K562 (cell line): ENCODE measurements around the gene MRM2. TPM values are rescaled to one million over a fixed set of nuclear protein-coding genes. Genes with fewer than 3 reads are reported as not detected.
A peak's percentile ranks its signal among the peaks of the same experiment; 100 is the strongest.

ENCODE experiments used
- ATF1 ChIP-seq, 2 experiments: fragments of 450-650 bp in 1 of 2; IDR thresholded peaks; 2 replicates each; pipeline ENCODE4 v1.6.1; 2016; ENCODE audit warnings: missing compliant biosample characterization in 1 of 2, missing genetic modification characterization in 1 of 2
- CHD1 ChIP-seq: fragments of 200-600 bp; sonication (generic); IDR thresholded peaks from one replicate; pipeline ENCODE4 v1.6.1; 2012; ENCODE audit warnings: mild to moderate bottlenecking, moderate library complexity, low read length, inconsistent platforms
- CXXC5 ChIP-seq: fragments of 250-450 bp; sonication (Bioruptor Pico); IDR thresholded peaks from 2 replicates; pipeline ENCODE4 v1.8.0; 2022; ENCODE audit warnings: inconsistent platforms, mild to moderate bottlenecking, moderate library complexity
- DMBX1 ChIP-seq: fragments of 250-450 bp; sonication (Bioruptor Pico); IDR thresholded peaks from 2 replicates; pipeline ENCODE4 v1.8.0; 2022; ENCODE audit warnings: inconsistent platforms, mild to moderate bottlenecking, moderate library complexity, borderline replicate concordance
- FOXA3 ChIP-seq, 2 experiments: fragments of 450-650 bp in 1 of 2; sonication (generic) in 1 of 2; formaldehyde crosslinking; IDR thresholded peaks in 1 of 2; conservative IDR thresholded peaks in 1 of 2; 2 replicates each; pipeline versions ENCODE4 v1.4.0 to v1.8.0; 2020 to 2022; ENCODE audit warnings: mild to moderate bottlenecking in 2 of 2, missing genetic modification reagents in 1 of 2
- FOXP4 ChIP-seq: sonication (generic); formaldehyde crosslinking; IDR thresholded peaks from 2 replicates; pipeline ENCODE4 v1.8.0; 2022; ENCODE audit warnings: mild to moderate bottlenecking, missing genetic modification reagents, borderline replicate concordance
- HEY1 ChIP-seq: fragments of 250-450 bp; sonication (Bioruptor Pico); IDR thresholded peaks from 2 replicates; pipeline ENCODE4 v1.5.0; 2020; ENCODE audit warnings: mild to moderate bottlenecking, moderate library complexity, borderline replicate concordance
- HNRNPH1 ChIP-seq: fragments of 200-400 bp; formaldehyde crosslinking; optimal IDR thresholded peaks from 2 replicates; pipeline ENCODE3; 2017; ENCODE audit warnings: low read depth, mild to moderate bottlenecking, low read length, moderate library complexity
- MAFF ChIP-seq: IDR thresholded peaks from 2 replicates; pipeline ENCODE4 v1.6.1; 2012; ENCODE audit warnings: low read length, improper control_type of control experiment
- MYBL2 ChIP-seq, 2 experiments: fragments of 450-650 bp in 1 of 2; sonication (generic) in 1 of 2; formaldehyde crosslinking in 1 of 2; IDR thresholded peaks; 2 replicates each; pipeline versions ENCODE4 v1.6.1 to v1.8.1; 2017 to 2022; ENCODE audit warnings: borderline replicate concordance in 1 of 2, inconsistent platforms in 1 of 2, low read depth in 1 of 2, mild to moderate bottlenecking in 1 of 2, missing genetic modification reagents in 1 of 2, moderate library complexity in 1 of 2
- MYC ChIP-seq, 2 experiments: fragments of 250-450 bp in 1 of 2; sonication (Bioruptor Pico) in 1 of 2; IDR thresholded peaks; 2 replicates each; pipeline versions ENCODE4 v1.5.1 to v1.6.1; 2012 to 2021; ENCODE audit warnings: low read depth in 2 of 2, borderline replicate concordance in 1 of 2, improper control_type of control experiment in 1 of 2, low read length in 1 of 2, mild to moderate bottlenecking in 1 of 2, moderate library complexity in 1 of 2
- PHB ChIP-seq: fragments of 250-450 bp; sonication (Bioruptor Pico); IDR thresholded peaks from 2 replicates; pipeline ENCODE4 v1.5.0; 2021
- RAD51 ChIP-seq: fragments of 450-650 bp; IDR thresholded peaks from 2 replicates; pipeline ENCODE4 v1.7.1; 2016; ENCODE audit warnings: low read depth, mild to moderate bottlenecking, borderline replicate concordance
- TCF3 ChIP-seq: sonication (generic); formaldehyde crosslinking; IDR thresholded peaks from 2 replicates; pipeline ENCODE4 v1.4.0; 2020; ENCODE audit warnings: mild to moderate bottlenecking, missing genetic modification reagents
- U2AF1 ChIP-seq: fragments of 200-400 bp; formaldehyde crosslinking; optimal IDR thresholded peaks from 2 replicates; pipeline ENCODE3; 2017; ENCODE audit warnings: mild to moderate bottlenecking, low read depth, low read length, moderate library complexity
- ZFP91 ChIP-seq: sonication (generic); formaldehyde crosslinking; IDR thresholded peaks from 2 replicates; pipeline ENCODE4 v1.8.0; 2022; ENCODE audit warnings: mild to moderate bottlenecking, missing genetic modification reagents
- ZNF174 ChIP-seq: fragments of 250-450 bp; sonication (Bioruptor Pico); IDR thresholded peaks from 2 replicates; pipeline ENCODE4 v1.4.0; 2020; ENCODE audit warnings: mild to moderate bottlenecking
- ZNF184 ChIP-seq: sonication (generic); formaldehyde crosslinking; IDR thresholded peaks from 2 replicates; pipeline ENCODE4 v1.5.0; 2020; ENCODE audit warnings: missing genetic modification reagents
- ZNF316 ChIP-seq: fragments of 450-650 bp; IDR thresholded peaks from 2 replicates; pipeline ENCODE4 v1.6.1; 2016
- polyA plus RNA-seq, 8 experiments: library from polyadenylated mRNA; depleted of rRNA in 4 of 8; stranded (reverse) in 5 of 8; unstranded in 3 of 8; fragments of >200 nt; fragmentation: Nextera tagmentation in 2 of 8; fragmentation: Illumina TruSeq in 1 of 8; extraction: Ambion mirVana in 2 of 8; extraction: Trizol in 1 of 8; gene quantifications; 2 replicates each; pipeline versions ENCODE4 v1.2.1 to v1.2.3, GENCODE V29; 2011 to 2014; ENCODE audit warnings: inconsistent platforms in 1 of 8, missing spikeins in 1 of 8
- total RNA-seq, 7 experiments: library from RNA; depleted of rRNA in 6 of 7; stranded (reverse); fragments of >200 nt in 6 of 7; fragmentation: Illumina TruSeq in 2 of 7; extraction: Trizol in 2 of 7; gene quantifications; 2 replicates each; pipeline versions ENCODE4 v1.2.1 to v1.2.3, GENCODE V29; 2011 to 2021; ENCODE audit warnings: low replicate concordance in 1 of 7
- TF ChIP-seq, protein P1 (sequence below), 2 experiments: fragments of 450-650 bp; conservative IDR thresholded peaks; 2 replicates each; pipeline ENCODE4 v1.6.1; 2017; ENCODE audit warnings: mild to moderate bottlenecking in 2 of 2, moderate library complexity in 2 of 2
- TF ChIP-seq, protein P2 (sequence below): sonication (generic); formaldehyde crosslinking; IDR thresholded peaks from 2 replicates; pipeline ENCODE4 v1.8.0; 2022; ENCODE audit warnings: missing genetic modification reagents, mild to moderate bottlenecking, moderate library complexity, borderline replicate concordance

MRM2 gene
- total and polyA plus RNA-seq, 9 of the 15 experiments (the other 6 are each of a cell fraction or from before 2014, with no cell fraction given) = 32.4 to 116 (median 50.5) TPM

- TF ChIP-seq, protein P1, sequence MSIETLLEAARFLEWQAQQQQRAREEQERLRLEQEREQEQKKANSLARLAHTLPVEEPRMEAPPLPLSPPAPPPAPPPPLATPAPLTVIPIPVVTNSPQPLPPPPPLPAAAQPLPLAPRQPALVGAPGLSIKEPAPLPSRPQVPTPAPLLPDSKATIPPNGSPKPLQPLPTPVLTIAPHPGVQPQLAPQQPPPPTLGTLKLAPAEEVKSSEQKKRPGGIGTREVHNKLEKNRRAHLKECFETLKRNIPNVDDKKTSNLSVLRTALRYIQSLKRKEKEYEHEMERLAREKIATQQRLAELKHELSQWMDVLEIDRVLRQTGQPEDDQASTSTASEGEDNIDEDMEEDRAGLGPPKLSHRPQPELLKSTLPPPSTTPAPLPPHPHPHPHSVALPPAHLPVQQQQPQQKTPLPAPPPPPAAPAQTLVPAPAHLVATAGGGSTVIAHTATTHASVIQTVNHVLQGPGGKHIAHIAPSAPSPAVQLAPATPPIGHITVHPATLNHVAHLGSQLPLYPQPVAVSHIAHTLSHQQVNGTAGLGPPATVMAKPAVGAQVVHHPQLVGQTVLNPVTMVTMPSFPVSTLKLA (conservative IDR thresholded peaks at IDR 0.05) = peak in 1 of 2 experiments; percentile 66; a peak in 2 of 4 replicates
- TF ChIP-seq PHB (no peak), CXXC5 (CRISPR knock-in tag) (no peak), TCF3 (0 out of 2 replicates have a peak, but pooled peaks have one; percentile 4), HNRNPH1 (no peak), MAFF (no peak), ZNF184 (CRISPR knock-in tag) (no peak), RAD51 (peak; percentile 61), MYC (IDR thresholded peaks at IDR 0.05; ENCODE audit: low read depth, low read length) (peak; percentile 86), MYC (CRISPR knock-in tag; IDR thresholded peaks at IDR 0.05; ENCODE audit: borderline replicate concordance, low read depth) (no peak), U2AF1 (no peak), FOXP4 (CRISPR knock-in tag) (no peak), MYBL2 (IDR thresholded peaks at IDR 0.05; ENCODE audit: low read depth) (no peak), MYBL2 (CRISPR knock-in tag; IDR thresholded peaks at IDR 0.05; ENCODE audit: borderline replicate concordance) (no peak), ZFP91 (no peak), ZNF316 (no peak), ATF1 (CRISPR knock-in tag; IDR thresholded peaks at IDR 0.05) (no peak), ATF1 (tag; IDR thresholded peaks at IDR 0.05) (no peak), HEY1 (CRISPR knock-in tag) (no peak), CHD1 (no peak), DMBX1 (CRISPR knock-in tag) (no peak), FOXA3 (CRISPR knock-in tag; conservative IDR thresholded peaks at IDR 0.05 in 1 of 2, IDR thresholded peaks at IDR 0.05 in 1 of 2) (no peak), ZNF174 (CRISPR knock-in tag) (no peak)
- TF ChIP-seq, protein P2, sequence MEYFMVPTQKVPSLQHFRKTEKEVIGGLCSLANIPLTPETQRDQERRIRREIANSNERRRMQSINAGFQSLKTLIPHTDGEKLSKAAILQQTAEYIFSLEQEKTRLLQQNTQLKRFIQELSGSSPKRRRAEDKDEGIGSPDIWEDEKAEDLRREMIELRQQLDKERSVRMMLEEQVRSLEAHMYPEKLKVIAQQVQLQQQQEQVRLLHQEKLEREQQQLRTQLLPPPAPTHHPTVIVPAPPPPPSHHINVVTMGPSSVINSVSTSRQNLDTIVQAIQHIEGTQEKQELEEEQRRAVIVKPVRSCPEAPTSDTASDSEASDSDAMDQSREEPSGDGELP (CRISPR knock-in tag) = peak; percentile 82
Measured at GRCh38 chr7:2248984-2249694, 7.1 kb upstream of the MRM2 start (continued).
